Central memory CD4-positive, alpha-beta T cell (primary cell): ENCODE measurements around the gene CIDEA.
"Not testable (repeated sequence)": the region's sequence is repeated elsewhere in the genome, so short reads cannot be mapped to it uniquely, and the experiment has no call there.

Experiments
- DNase-seq: peaks from one replicate; pipeline ENCODE4 v3.0.0; 2022

The CIDEA gene

GRCh38 chr18:12242658-12243260 lies 11.4 kb upstream of the CIDEA start:
- no peak for DNase-seq

DNA sequence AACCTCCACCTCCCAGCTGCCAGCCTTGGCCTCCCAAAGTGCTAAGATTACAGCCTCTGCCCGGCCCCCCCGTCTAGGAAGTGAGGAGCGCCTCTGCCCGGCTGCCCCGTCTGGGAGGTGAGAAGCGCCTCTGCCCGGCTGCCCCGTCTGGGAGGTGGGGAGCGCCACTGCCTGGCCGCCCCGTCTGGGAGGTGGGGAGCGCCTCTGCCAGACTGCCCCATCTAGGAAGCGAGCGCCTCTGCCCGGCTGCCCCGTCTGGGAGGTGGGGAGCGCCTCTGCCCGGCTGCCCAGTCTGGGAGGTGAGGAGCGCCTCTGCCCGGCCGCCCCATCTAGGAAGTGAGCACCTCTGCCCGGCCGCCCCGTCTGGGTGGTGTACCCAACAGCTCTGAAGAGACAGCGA lies 10.9 kb upstream of the CIDEA start:
- DNase-seq, result not testable (repeated sequence)

- no peak for DNase-seq
These were observed 8.4 kb upstream of the CIDEA start for GRCh38 chr18:12245793-12246135.

GRCh38 chr18:12246849-12247808 lies 7.0 kb upstream of the CIDEA start:
- DNase-seq, result no peak

- DNase-seq, result no peak
These were observed 6.2 kb upstream of the CIDEA start for GRCh38 chr18:12247946-12248345.

GRCh38 chr18:12248926-12249720 lies 5.0 kb upstream of the CIDEA start:
- DNase-seq, result no peak

- no peak for DNase-seq
These were observed 2.9 kb upstream of the CIDEA start for GRCh38 chr18:12251311-12251710.

DNA sequence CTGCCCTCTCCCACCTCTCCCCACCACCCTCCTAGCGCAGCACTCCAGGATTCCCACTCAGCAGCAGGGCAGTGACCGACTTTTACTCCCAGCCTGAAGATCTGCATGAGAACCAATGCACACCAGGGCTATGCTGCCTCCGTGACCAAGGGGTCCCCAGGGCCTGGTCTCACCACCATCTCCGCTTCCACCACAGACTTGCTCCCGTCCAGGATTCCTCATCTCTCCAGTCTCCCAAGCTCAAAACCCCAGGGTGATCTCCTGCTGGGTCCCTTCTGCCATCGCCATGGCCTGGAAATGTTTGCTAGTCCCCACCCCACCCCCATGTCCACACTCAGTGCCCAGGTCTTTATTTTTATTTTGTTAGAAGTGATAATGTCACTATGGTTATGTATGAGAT lies 2.1 kb upstream of the CIDEA start:
- DNase-seq, result no peak

GRCh38 chr18:12253027-12253426 lies 1.1 kb upstream of the CIDEA start:
- no peak for DNase-seq

- DNase-seq, result no peak
These were observed 462 bp upstream of the CIDEA start for GRCh38 chr18:12253663-12254135.

DNA sequence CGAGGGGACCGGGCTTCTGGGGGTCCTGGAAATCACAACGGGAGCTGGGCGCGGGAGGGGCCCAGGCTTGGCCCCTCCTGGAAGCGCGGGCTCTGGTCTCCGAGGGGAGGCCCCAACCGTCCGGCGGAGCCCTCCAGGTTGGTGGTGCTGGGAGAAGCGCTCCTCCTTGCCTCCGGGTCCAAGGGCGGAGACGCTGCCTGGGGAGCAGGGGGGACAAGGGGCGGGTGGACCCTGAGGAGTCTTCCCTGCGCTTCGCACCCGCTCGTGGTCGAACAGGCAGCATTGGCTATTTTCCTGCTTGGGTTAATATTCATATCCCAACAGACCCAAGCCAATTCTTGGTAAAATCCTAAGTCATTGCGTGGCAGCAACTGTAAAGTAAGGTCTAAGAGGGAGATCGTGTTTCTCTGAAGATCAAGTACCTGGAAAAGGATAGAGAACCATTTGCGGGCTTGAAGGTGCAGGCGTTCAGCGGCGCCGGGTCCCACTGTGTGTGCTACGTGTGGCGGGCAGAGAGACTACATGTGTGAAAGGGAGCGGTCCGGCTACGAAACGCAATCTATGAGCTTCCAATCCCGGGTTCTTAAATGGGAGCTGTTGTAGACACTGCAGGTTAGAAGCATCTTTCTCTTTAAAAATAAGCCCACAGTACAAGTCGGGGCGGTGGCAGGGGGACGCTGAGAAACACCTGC lies 805 bp downstream of the CIDEA start:
- DNase-seq, result no peak

GRCh38 chr18:12255626-12256026 lies 1.5 kb downstream of the CIDEA start:
- DNase-seq, result no peak

- no peak for DNase-seq
These were observed 2.8 kb downstream of the CIDEA start for GRCh38 chr18:12256951-12257350.

GRCh38 chr18:12257996-12258718 lies 4.0 kb downstream of the CIDEA start:
- no peak for DNase-seq

- no peak for DNase-seq
These were observed 4.9 kb downstream of the CIDEA start for GRCh38 chr18:12258719-12259705.

GRCh38 chr18:12262748-12263147 lies 8.6 kb downstream of the CIDEA start:
- no peak for DNase-seq

DNA sequence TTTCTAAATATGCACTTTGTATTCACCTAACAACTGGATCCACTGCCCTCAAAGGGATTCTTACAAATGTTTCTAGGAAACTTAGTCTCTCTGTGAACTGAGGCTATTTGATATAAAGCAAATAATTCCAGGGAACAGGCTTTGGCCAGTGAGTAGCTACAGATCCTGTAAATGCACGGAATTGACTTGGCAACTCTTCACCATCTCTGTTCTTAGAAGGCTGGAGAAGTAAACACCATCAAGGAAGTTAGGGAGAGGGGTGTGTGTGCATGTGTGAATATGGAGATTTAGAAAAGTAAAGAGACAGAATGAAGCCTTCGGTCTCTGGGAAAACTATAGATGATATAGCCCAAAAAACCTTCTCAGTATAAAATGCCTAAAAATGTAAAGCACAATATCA lies 10.7 kb downstream of the CIDEA start:
- no peak for DNase-seq

- peak; percentile 29 for DNase-seq
These were observed 17.4 kb downstream of the CIDEA start for GRCh38 chr18:12271376-12272235.

DNA sequence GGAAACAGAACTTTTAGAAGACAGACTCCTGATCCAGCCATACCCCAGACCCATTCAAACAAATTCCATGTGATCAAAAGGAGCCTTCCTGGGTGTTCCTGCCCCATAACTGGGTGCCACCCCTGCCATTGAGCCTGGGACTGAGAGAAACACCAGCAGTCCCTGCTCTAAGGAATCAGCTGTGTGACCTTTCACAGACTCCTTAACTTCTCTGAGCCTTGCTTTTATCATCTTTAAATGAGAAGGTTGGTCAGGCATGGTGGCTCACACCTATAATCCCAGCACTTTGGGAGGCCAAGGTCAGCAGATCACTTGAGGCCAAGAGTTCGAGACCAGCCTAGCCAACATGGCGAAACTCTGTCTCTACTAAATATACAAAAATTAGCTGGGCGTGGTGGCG lies 20.6 kb downstream of the CIDEA start:
- no peak for DNase-seq
